SK-N-SH (cell line): ENCODE data around the gene FRMD4B. TPM values are rescaled to one million over a fixed set of nuclear protein-coding genes. Genes with fewer than 3 reads are reported as not detected.

Experiments
- CTCF ChIA-PET: fragments of 300-600, 350-600 bp; formaldehyde crosslinking; extraction: SDS; loops from one replicate; lab custom pipeline; 2021; lab: Yijun Ruan, JAX
- POLR2A ChIA-PET: fragments of 350-600 bp; sonication (Branson Sonifier 250); formaldehyde crosslinking; extraction: SDS; loops from one replicate; lab custom pipeline; 2020; ENCODE audit warnings: antibody characterized with exemption, inconsistent platforms; lab: Yijun Ruan, JAX
- DNase-seq: peaks from one replicate; pipeline ENCODE4 v3.0.0; 2012
- H2AFZ ChIP-seq: fragments of 200-600 bp; sonication (generic); 2 replicates; pipeline ENCODE4 v1.8.1; 2016; ENCODE audit warnings: antibody characterized with exemption, mild to moderate bottlenecking, low read depth
- H3F3A ChIP-seq: fragments of 200-600 bp; sonication (generic); replicated peaks from 2 replicates; pipeline ENCODE3; 2016; ENCODE audit warnings: antibody characterized with exemption, mild to moderate bottlenecking; ENCODE audit not compliant: insufficient read depth
- H3K27ac ChIP-seq, 2 experiments: fragments of 200-500 bp in 1 of 2; fragments of 200-600 bp in 1 of 2; sonication (Bioruptor generic) in 1 of 2; sonication (generic), shearing (Covaris generic) in 1 of 2; 2 replicates each; pipeline versions ENCODE4 v1.5.1 to v1.6.1; 2014 to 2016; ENCODE audit warnings: low read depth in 2 of 2, inconsistent platforms in 1 of 2, low read length in 1 of 2, mild to moderate bottlenecking in 1 of 2, mixed read lengths in 1 of 2
- H3K27me3 ChIP-seq: fragments of 200-600 bp; sonication (generic), shearing (Covaris generic); 2 replicates; pipeline ENCODE4 v1.6.1; 2016; ENCODE audit warnings: mixed run types; ENCODE audit not compliant: insufficient read depth
- H3K36me3 ChIP-seq, 2 experiments: fragments of 200-500 bp in 1 of 2; fragments of 200-600 bp in 1 of 2; sonication (Bioruptor generic) in 1 of 2; sonication (generic) in 1 of 2; replicated peaks in 1 of 2; 2 replicates each; pipeline versions ENCODE3 to v1.5.1; 2014 to 2016; ENCODE audit warnings: low read length in 1 of 2, mild to moderate bottlenecking in 1 of 2; ENCODE audit not compliant: insufficient read depth in 2 of 2, control insufficient read depth in 1 of 2
- H3K4me1 ChIP-seq, 2 experiments: fragments of 200-500 bp in 1 of 2; fragments of 200-600 bp in 1 of 2; sonication (Bioruptor generic) in 1 of 2; sonication (generic), shearing (Covaris generic) in 1 of 2; 2 replicates each; pipeline versions ENCODE4 v1.5.1 to v1.6.1; 2014 to 2016; ENCODE audit warnings: low read depth in 1 of 2, low read length in 1 of 2, mixed run types in 1 of 2; ENCODE audit not compliant: insufficient read depth in 2 of 2, control insufficient read depth in 1 of 2
- H3K4me2 ChIP-seq: fragments of 200-600 bp; sonication (generic), shearing (Covaris generic); 2 replicates; pipeline ENCODE4 v1.6.1; 2017; ENCODE audit warnings: mixed run types
- H3K4me3 ChIP-seq, 2 experiments: fragments of 200-500 bp in 1 of 2; fragments of 200-600 bp in 1 of 2; sonication (Bioruptor generic) in 1 of 2; sonication (generic), shearing (Covaris generic) in 1 of 2; 2 replicates each; pipeline versions ENCODE4 v1.5.1 to v1.8.1; 2014 to 2016; ENCODE audit warnings: low read depth in 2 of 2, inconsistent platforms in 1 of 2, low read length in 1 of 2, mild to moderate bottlenecking in 1 of 2, mixed read lengths in 1 of 2, moderate library complexity in 1 of 2
- H3K79me2 ChIP-seq: fragments of 200-600 bp; sonication (generic); 2 replicates; pipeline ENCODE4 v1.8.1; 2017; ENCODE audit warnings: mild to moderate bottlenecking; ENCODE audit not compliant: insufficient read depth
- H3K9ac ChIP-seq: fragments of 200-600 bp; sonication (generic); 2 replicates; pipeline ENCODE4 v1.6.1; 2017; ENCODE audit warnings: mixed run types
- H3K9me2 ChIP-seq: fragments of 200-600 bp; sonication (generic); 2 replicates; pipeline ENCODE4 v1.6.1; 2017; ENCODE audit warnings: mixed run types
- H3K9me3 ChIP-seq: fragments of 200-600 bp; sonication (generic); 2 replicates; pipeline ENCODE4 v1.6.1; 2017; ENCODE audit warnings: mixed run types, mild to moderate bottlenecking, moderate library complexity
- H4K20me1 ChIP-seq: fragments of 200-600 bp; sonication (generic); 2 replicates; pipeline ENCODE4 v1.6.1; 2017; ENCODE audit warnings: mild to moderate bottlenecking, mixed run types; ENCODE audit not compliant: insufficient read depth
- FOSL2 ChIP-seq: IDR thresholded peaks from 2 replicates; pipeline ENCODE4 v1.4.0; 2012; ENCODE audit warnings: low read depth, mild to moderate bottlenecking, moderate library complexity, borderline replicate concordance
- GABPA ChIP-seq: IDR thresholded peaks from 2 replicates; pipeline ENCODE4 v1.4.0; 2012; ENCODE audit warnings: low read depth, mild to moderate bottlenecking
- JUND ChIP-seq: IDR thresholded peaks from 2 replicates; pipeline ENCODE4 v1.4.0; 2012
- MAX ChIP-seq: IDR thresholded peaks from 2 replicates; pipeline ENCODE4 v1.4.0; 2012; ENCODE audit warnings: low read depth
- MEF2A ChIP-seq: IDR thresholded peaks from 2 replicates; pipeline ENCODE4 v1.4.0; 2012; ENCODE audit warnings: low read depth, borderline replicate concordance
- PBX3 ChIP-seq: IDR thresholded peaks from 2 replicates; pipeline ENCODE4; 2012
- REST ChIP-seq: IDR thresholded peaks from 2 replicates; pipeline ENCODE4 v1.6.1; 2012; ENCODE audit warnings: mild to moderate bottlenecking, low read depth, low read length, moderate library complexity
- RFX5 ChIP-seq: IDR thresholded peaks from 2 replicates; pipeline ENCODE4 v1.6.1; 2012; ENCODE audit warnings: mild to moderate bottlenecking, improper control_type of control experiment, low read length
- SIN3A ChIP-seq: IDR thresholded peaks from 2 replicates; pipeline ENCODE4 v1.6.1; 2012; ENCODE audit warnings: low read depth, mild to moderate bottlenecking, low read length, moderate library complexity, borderline replicate concordance
- SMC3 ChIP-seq: IDR thresholded peaks from 2 replicates; pipeline ENCODE4 v1.6.1; 2012; ENCODE audit warnings: low read depth, low read length, improper control_type of control experiment
- USF1 ChIP-seq: IDR thresholded peaks from 2 replicates; pipeline ENCODE4 v1.4.0; 2012; ENCODE audit warnings: low read depth, borderline replicate concordance
- WGBS: methylation state at CpG from one replicate; pipeline ENCODE4 v1.1.6; 2017; ENCODE audit warnings: low lambda C conversion rate; 5-methylcytosine and 5-hydroxymethylcytosine counted together
- polyA plus RNA-seq, 3 experiments: library from polyadenylated mRNA; depleted of rRNA; stranded (reverse); fragments of >200 nt; gene quantifications; 2 replicates each; pipeline ENCODE4 v1.2.3, GENCODE V29; 2012

Gene FRMD4B
- polyA plus RNA-seq, 1 of the 3 experiments (the other 2 are of a cell fraction) = 0.53 TPM

- no peak for TF ChIP-seq JUND
- no peak for TF ChIP-seq REST
- TF ChIP-seq MEF2A = no peak
- no peak for TF ChIP-seq MAX
- no peak for TF ChIP-seq USF1
- no peak for TF ChIP-seq SIN3A
- no peak for TF ChIP-seq GABPA
- no peak for TF ChIP-seq FOSL2
- TF ChIP-seq RFX5 = no peak
- TF ChIP-seq SMC3 = no peak
- no peak for TF ChIP-seq PBX3
- ChIA-PET POLR2A (no interaction called here), CTCF (interaction anchor here (0.8 to 8.4 kb wide), 12 partner anchors 13 to 302 kb away, joined by 3 to 88 read pairs (median 8); partner anchors contain the start of genes FRMD4B and LMOD3)
- Histone ChIP-seq H3K27ac (peak overlapping the region in 1 of 2 experiments; percentile 77; a peak in 2 of 4 replicates), H3K4me3 (no peak overlapping the region), H3F3A (peaks cover 32% of the 10 kb centered on the region), H3K79me2 (no peaks in the 10 kb centered on the region), H4K20me1 (no peaks in the 10 kb centered on the region), H3K9me2 (no peaks in the 10 kb centered on the region), H3K4me1 (peaks cover 12 to 24% of the 10 kb centered on the region in 2 experiments; a peak in 3 of 4 replicates), H3K9me3 (no peaks in the 10 kb centered on the region), H3K9ac (no peak overlapping the region), H3K27me3 (no peaks in the 10 kb centered on the region), H2AFZ (peak overlapping the region; percentile 39; the same call in 1 of the 2 replicates), H3K36me3 (no peaks in the 10 kb centered on the region), H3K4me2 (no peak overlapping the region)
- no peak for DNase-seq
- WGBS = 91% methylated on average over 3 of the region's 3 CpGs
These were observed 37.7 kb upstream of the FRMD4B start for GRCh38 chr3:69423463-69424155.
